NOMO-1 (cell line): ENCODE results near the gene CMTM7.
"Not testable (repeated sequence)": the region's sequence is repeated elsewhere in the genome, so short reads cannot be mapped to it uniquely, and the experiment has no call there.

ENCODE experiments used
- DNase-seq, 2 experiments: peaks; one replicate each; lab custom pipeline; 2025; ENCODE audit not compliant: unreplicated experiment in 2 of 2; lab: John Stamatoyannopoulos, UW

Gene CMTM7

DNA sequence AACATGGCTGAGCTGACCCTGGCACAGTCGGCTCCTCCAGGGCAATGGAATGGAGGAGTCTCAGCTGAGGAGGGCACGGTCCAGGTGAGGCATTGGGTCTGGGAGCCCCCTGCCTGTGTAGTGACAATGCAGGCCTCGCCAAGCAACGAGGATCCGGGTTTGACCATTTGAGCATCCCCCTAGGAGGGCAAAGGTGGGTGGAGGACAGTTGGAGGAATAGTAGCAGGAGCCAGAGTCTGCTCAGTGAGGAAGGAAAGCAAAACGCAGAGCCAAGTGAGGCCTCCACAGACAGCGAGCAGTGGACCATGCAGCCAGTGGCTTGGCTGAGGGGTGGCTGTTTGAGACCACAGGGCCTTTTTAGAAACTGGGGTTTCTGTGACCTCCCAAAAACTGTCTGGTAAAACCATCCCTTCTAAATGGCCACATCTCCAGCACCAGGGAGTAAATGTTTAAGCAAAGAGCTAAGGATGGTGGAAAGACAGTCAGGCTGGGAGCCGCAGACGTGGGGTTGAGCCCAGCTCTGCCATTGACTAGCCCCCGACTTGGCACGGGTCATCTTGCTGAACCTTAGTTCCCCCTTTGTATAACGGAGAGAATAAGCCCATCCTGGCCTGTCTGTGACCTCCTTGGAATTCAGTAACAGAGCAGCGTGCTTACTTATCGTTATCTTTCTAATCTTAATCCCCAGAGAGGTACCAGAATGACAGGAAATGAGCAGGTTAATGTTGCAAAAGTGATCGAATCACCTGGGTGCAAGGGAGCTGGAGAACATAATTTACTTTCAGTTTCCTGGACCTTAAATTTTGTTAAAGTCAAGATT, 64.2 kb downstream of the CMTM7 start:
- DNase-seq = no peak

GRCh38 chr3:32456429-32457130, 64.9 kb downstream of the CMTM7 start:
- DNase-seq = no peak

- DNase-seq = peak; percentile 16 to 62
Measured at GRCh38 chr3:32457971-32458471, 66.4 kb downstream of the CMTM7 start.

DNA sequence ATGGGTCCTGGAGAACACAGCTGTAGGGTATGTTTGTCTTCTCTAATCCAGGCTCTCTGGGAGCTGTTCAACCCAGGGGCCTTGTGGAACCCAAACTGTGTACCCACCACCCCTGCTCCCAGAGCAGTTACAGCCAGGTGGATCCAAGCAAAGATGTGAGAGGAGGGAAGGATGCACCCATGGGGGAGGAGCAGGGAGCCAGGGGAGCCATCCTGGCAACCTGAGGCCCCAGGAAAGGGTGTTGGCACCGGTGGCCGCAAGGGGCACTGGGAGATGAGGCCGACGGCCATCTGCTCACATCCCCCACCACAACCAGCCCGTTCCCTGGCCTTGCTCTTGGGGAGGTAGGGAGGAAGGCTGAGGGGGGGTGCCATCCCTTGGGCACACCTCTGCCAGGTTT, 67.8 kb downstream of the CMTM7 start:
- DNase-seq = no peak

GRCh38 chr3:32460031-32460749, 68.5 kb downstream of the CMTM7 start:
- DNase-seq = no peak

DNA sequence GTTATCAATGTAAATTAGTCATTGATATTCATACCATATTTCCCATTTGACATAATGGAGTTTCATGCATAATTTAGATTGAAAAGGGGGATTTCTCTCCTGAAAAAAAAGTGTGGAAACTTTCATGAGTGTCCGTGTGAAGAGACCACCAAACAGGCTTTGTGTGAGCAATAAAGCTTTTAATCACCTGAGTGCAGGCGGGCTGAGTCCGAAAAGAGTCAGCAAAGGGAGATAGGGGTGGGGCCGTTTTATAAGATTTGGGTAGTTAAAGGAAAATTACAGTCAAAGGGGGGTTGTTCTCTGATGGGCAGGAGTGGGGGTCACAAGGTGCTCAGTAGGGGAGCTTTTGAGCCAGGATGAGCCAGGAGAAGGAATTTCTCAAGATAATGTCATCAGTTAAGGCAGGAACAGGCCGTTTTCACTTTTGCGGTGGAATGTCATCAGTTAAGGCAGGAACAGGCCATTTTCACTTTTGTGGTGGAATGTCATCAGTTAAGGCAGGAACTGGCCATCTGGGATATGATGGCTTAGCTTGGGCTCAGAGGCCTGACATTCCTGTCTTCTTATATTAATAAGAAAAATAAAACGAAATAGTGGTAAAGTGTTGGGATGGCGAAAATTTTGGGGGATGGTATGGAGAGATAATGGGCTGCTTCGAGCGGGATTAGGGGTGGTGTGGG, 69.3 kb downstream of the CMTM7 start:
- not testable (repeated sequence) for DNase-seq

GRCh38 chr3:32462191-32462986, 70.7 kb downstream of the CMTM7 start:
- not testable (repeated sequence) for DNase-seq

- DNase-seq = not testable (repeated sequence)
Measured at GRCh38 chr3:32463415-32463814, 71.8 kb downstream of the CMTM7 start.

DNA sequence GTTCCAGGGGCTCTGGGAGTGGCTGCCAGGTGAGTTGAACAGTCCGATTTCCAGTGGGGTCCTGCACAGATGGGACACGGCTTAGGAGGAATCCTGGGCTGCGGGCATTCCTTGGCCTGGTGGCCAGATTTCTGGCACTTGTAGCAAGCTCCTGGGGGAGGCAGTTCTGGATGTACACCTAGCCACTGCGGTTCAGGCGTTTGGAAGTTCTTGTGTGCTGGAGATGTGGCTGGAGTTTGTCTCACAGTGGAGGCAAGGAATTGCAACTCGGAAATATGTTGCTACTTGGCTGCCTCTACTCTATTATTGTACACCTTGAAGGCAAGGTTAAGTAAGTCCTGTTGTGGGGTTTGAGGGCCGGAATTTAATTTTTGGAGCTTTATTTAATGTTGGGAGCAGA, 73.1 kb downstream of the CMTM7 start:
- DNase-seq = not testable (repeated sequence)

GRCh38 chr3:32466808-32467207, 75.2 kb downstream of the CMTM7 start:
- not testable (repeated sequence) for DNase-seq

GRCh38 chr3:32467333-32468070, 75.8 kb downstream of the CMTM7 start:
- DNase-seq = peak; percentile 41 to 53

DNA sequence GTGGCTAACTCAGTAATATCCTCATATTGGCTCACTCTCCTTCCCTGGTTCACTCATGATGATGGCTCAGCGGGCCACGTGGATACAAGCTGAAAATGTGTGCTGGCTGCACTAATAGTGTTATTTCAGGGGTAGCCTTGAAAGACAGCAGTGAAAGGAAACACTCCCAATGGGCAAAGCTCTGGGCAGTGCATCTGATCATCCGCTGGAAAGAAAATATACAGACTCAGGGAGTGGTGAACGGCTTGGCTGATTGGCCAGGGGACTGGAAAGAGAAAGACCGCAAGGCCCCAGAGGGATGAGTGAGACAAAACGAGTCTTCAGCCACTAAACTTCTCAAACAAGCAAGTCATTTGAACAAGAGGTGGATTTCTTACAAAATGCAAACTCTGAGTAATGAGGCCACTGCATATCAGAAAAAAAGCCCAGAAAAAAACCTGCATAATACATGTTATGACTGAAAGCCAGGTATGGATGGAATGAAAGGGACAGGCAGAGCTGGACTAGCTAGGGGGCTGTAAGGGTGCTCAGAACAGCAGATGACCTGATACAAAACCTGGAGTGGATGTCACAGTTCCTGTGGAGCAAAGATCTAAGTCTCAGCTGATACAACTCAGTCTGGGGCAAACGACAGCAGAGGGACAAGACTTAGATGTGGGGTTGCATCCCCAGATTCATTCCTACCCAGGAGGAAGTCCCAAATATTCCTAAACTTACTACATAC, 77.7 kb downstream of the CMTM7 start:
- no peak for DNase-seq

DNA sequence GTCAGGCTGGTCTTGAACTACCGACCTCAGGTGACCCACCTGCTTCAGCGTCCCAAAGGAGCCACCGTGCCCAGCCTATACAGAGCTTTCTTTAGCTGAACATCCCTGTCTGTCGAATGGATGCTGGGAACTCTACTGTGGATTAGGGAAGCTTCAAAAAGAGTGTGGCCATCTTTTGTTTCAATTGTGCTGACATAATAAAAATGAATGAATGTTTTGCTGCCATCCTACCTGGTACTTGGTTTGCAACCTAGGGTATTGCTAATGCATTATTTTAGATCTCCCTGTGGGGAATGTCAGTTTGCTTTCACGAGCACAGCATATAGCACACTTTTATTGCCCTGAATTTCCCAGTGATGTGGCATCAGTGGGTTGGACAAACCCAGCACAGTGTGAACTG, 78.7 kb downstream of the CMTM7 start:
- no peak for DNase-seq

GRCh38 chr3:32471246-32471645, 79.6 kb downstream of the CMTM7 start:
- DNase-seq = no peak

GRCh38 chr3:32472151-32472550, 80.5 kb downstream of the CMTM7 start:
- DNase-seq = not testable (repeated sequence)

GRCh38 chr3:32474201-32474600, 82.5 kb downstream of the CMTM7 start:
- no peak for DNase-seq

GRCh38 chr3:32480604-32481003, 89.0 kb downstream of the CMTM7 start:
- no peak for DNase-seq

GRCh38 chr3:32481791-32482631, 90.4 kb downstream of the CMTM7 start:
- DNase-seq = no peak
